GM18519 (cell line): ENCODE measurements around the gene PYGB.

Experiments used
- ATAC-seq: cut with Tn5 transposase; IDR thresholded peaks from one replicate; pipeline ENCODE4 v1.9.1; 2021; ENCODE audit warnings: mild to moderate bottlenecking, moderate library complexity; ENCODE audit not compliant: unreplicated experiment, low FRiP score

The PYGB gene

DNA sequence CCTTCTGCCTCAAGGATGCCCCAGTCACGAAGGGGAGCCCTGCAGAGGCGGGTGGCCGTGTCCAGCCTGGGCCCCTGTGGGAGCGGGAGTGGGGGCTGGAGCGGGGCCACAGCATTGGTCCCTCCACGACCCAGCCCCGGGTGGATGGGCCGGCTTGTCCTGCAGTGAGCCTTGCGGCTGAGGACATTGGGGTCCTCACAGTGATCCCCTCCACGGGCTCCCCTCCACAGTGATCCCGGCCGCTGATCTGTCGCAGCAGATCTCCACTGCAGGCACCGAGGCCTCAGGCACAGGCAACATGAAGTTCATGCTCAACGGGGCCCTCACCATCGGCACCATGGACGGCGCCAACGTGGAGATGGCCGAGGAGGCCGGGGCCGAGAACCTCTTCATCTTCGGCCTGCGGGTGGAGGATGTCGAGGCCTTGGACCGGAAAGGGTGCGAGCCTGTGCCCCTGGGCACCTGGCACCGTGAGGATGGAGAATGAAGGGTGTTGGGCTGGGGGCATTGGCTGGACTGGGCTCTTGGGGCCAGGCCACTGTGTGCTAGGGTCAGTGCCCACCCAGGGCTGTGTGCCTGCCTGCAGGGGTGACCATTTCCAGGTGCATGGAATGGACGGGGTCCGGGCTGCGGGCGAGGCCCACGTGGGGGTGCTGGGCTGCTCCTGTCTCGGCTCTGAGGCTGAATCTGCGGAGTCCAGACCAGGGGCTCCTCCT, 44.4 kb downstream of the PYGB start:
- ATAC-seq = no peak

- ATAC-seq = no peak
These were observed 45.6 kb downstream of the PYGB start for GRCh38 chr20:25293507-25293906.

DNA sequence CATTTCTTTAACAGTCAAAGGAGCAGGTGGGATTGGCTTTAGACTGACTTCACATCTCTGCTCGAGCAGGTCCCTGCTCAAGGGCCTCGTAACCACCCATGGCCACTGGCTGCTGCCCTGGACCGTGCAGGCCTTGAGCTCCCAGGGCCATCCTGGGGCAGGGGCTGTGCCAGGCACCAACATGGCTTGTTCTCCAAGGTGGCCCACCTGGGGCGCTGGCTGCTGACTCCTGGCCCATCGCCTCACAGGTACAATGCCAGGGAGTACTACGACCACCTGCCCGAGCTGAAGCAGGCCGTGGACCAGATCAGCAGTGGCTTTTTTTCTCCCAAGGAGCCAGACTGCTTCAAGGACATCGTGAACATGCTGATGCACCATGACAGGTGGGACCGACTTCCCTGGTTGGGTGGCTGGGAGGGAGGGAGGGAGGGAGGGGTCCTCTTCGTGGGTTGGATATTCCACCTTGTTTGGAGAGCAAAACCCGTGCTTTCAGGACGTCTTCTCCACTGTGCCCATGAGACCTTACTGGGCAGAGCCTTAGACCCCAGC, 46.1 kb downstream of the PYGB start:
- ATAC-seq = no peak

GRCh38 chr20:25294459-25295385, 46.8 kb downstream of the PYGB start:
- no peak for ATAC-seq

DNA sequence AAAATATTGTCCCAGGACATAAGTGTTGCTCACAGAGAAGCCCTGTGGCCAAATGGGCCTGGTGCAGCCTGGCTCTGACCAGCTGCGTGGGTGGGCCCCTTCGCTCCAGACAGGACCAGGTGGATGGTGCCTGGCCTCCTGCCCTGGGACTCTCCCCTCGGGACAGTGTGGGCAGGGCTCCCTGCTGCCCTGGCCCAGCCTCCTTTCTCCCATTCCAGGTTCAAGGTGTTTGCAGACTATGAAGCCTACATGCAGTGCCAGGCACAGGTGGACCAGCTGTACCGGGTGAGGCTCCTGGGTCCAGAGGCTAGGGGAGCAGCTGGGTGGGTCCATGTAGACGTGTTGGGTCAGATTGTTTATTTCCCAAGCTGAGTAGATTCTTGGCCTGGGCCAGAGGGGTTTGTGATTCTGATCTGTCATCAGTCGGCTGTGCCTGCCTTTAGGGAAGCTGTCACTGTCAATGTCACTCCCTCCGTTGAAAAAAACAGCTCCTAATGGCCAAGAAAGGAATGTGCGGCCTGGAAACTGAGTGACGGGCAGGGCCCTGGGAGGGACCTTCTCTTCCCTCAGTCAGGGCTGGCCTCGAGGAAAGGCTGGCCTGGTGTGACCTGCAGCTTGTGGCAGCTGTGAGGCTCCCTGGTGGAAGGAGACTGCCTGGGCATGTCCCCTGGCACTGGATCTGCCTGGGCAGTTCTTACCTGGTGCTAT, 47.7 kb downstream of the PYGB start:
- no peak for ATAC-seq

- ATAC-seq = no peak
These were observed 48.5 kb downstream of the PYGB start for GRCh38 chr20:25296094-25297093.

GRCh38 chr20:25297141-25297905, 49.4 kb downstream of the PYGB start:
- ATAC-seq = peak; percentile 48

DNA sequence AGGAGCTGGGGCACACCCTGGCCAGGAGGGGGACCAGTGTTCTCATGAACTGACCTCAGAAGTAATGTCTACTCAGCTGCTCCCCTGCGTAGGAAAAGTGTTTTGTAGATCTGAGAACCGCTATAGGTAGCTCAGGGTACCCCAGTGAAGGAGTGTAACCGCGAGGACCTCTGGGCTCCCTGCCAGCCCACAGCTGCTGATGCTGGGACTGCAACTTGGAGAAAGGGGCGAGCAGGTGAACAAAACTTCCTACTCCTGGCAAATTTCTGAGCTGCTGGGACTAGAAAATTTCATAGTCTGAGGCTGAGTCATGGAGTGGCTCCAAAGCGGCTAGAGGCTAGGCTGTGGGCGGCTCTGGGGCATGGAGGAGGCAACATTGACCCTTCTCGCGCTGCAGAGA, 51.9 kb downstream of the PYGB start:
- no peak for ATAC-seq

DNA sequence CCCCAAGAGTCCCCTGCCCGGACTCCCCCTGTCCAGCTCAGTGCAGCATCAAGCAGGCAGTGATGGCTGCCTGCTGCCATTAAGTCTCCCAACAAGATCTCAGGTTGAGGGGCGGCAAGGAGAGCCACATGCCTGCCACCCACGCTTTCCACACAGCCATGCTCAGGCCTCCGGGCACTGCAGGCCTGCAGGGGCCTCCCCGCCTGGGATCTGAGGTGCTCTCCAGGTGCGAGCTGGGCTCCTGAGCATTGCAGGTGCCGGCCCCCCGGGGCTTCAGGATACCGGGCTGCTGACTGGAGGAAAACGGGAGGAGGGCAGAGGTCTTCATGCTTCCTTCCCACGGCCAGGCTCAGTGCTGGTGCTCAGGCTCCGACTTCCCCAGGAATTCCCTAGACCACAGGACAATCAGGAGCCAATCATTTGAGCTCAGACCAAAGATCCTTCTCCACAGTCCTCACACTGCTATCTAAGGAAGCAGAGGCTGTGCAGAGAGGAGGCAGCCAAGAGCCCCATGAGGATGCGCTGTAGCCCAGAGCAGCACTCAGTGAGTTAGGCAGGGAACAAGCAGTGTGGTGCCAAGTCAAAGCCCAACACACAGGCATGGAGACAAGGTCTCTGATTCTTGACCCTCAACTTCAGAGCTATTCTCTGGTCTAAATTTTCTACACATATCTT, 52.7 kb downstream of the PYGB start:
- no peak for ATAC-seq

DNA sequence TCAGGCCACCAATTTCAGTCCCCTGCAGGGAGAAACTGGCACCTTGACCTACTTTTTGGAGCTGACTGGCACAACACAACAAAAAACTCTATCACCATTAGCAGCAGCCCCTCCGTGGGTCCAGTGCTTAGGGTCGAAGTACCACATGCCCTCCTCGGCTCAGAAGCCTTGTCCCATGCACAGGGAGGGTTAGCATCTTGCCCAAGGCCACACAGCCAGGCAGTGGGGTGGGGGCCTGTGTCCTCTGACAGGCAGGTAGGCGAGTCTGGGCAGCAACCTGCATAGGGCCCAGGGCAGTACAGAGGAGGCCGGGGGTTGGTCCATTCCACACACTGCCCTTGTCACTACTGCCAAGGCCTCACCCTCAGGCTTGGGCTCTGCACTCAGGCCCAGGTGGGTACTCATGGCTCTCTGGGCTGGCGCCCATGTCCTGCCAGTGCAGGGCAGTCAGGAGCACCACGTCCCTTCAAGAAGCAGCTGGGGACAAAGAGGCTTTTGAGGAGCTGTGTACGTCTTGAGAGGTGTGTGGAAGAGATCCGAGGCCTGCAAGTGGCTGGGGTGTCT, 53.6 kb downstream of the PYGB start:
- no peak for ATAC-seq

- ATAC-seq = no peak
These were observed 54.7 kb downstream of the PYGB start for GRCh38 chr20:25302596-25302995.

GRCh38 chr20:25303292-25304024, 55.6 kb downstream of the PYGB start:
- no peak for ATAC-seq

DNA sequence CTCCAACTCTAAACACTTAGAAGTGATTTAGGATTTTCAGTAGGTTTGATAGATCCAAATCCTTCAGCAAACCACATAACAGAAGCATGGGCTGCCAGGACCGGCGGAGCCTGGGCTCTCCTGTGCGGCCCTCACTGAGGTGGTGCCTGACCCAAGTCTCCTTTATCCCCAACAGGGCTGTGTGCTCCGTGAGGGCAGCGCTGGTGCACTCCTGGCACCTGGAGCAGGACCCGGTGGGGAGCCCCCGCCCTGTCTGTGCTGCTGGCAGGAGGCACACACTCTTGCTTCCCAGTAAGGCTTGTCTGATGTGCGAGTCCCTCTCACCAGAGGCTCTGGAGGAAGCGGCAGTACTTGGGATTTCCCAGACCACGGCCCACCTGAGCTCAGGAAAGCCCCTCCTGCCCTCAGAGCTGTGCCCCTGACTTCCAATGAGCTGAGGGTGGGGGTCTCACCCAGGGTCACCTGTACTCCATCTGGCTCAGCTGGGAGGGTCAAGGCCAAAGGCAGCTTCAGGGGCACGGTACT, 56.2 kb downstream of the PYGB start:
- ATAC-seq = no peak

GRCh38 chr20:25306991-25307903, 59.4 kb downstream of the PYGB start:
- no peak for ATAC-seq

DNA sequence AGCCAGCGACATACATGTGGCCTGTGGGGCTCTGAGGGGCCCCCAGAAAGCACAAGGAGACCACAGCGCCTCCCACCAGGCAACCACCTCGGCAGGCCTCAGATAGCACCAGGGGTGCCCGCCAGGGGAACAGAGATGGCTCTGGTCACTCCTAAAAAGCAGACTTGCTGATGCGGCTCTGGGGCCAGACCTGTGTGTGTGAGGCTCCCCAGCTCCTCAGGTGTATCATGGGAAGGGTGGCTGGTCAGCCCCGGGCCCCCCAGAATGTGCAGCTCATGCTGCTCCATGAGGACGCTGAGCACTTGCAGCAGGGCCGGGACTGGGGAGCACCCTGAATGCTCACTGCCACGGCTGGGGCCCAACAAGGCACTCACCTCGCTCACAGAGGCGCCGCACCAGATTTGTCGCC, 60.2 kb downstream of the PYGB start:
- no peak for ATAC-seq
